AG10803 (cell line): ENCODE measurements around the gene C1D.

Experiments used
- DNase-seq: peaks from one replicate; pipeline ENCODE4 v3.0.0; 2010; ENCODE audit warnings: low read depth
- H3K4me3 ChIP-seq: 2 replicates; pipeline ENCODE4 v1.5.1; 2011; ENCODE audit warnings: mild to moderate bottlenecking, low read length, control low read depth
- TF ChIP-seq, protein P1 (sequence below): conservative IDR thresholded peaks from 2 replicates; pipeline ENCODE4 v1.5.1; 2011; ENCODE audit warnings: mild to moderate bottlenecking, low read length, control low read depth, inconsistent platforms

C1D gene, protein sequence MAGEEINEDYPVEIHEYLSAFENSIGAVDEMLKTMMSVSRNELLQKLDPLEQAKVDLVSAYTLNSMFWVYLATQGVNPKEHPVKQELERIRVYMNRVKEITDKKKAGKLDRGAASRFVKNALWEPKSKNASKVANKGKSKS

GRCh38 chr2:68062680-68063387 lies at the start of gene C1D:
Gene C1D, minus strand, starts transcription at chr2:68063004. Its CDS starts 15,694 bp downstream, at chr2:68047310.
- TF ChIP-seq, protein P1, sequence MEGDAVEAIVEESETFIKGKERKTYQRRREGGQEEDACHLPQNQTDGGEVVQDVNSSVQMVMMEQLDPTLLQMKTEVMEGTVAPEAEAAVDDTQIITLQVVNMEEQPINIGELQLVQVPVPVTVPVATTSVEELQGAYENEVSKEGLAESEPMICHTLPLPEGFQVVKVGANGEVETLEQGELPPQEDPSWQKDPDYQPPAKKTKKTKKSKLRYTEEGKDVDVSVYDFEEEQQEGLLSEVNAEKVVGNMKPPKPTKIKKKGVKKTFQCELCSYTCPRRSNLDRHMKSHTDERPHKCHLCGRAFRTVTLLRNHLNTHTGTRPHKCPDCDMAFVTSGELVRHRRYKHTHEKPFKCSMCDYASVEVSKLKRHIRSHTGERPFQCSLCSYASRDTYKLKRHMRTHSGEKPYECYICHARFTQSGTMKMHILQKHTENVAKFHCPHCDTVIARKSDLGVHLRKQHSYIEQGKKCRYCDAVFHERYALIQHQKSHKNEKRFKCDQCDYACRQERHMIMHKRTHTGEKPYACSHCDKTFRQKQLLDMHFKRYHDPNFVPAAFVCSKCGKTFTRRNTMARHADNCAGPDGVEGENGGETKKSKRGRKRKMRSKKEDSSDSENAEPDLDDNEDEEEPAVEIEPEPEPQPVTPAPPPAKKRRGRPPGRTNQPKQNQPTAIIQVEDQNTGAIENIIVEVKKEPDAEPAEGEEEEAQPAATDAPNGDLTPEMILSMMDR, result no peak
- peak; percentile 89 for DNase-seq
- H3K4me3 ChIP-seq, result peak within 1 kb of the TSS; percentile 80

GRCh38 chr2:68110102-68110501 lies 47.3 kb upstream of the C1D start:
- no peak for DNase-seq
- H3K4me3 ChIP-seq, result no peak overlapping the region
- TF ChIP-seq, protein P1, result no peak

GRCh38 chr2:68108120-68108519 lies 45.3 kb upstream of the C1D start:
- DNase-seq, result no peak
- H3K4me3 ChIP-seq, result no peak overlapping the region
- TF ChIP-seq, protein P1, result no peak

- DNase-seq, result no peak
- TF ChIP-seq, protein P1, result no peak
- H3K4me3 ChIP-seq, result no peak overlapping the region
These were observed 44.7 kb upstream of the C1D start for GRCh38 chr2:68107475-68107874.

GRCh38 chr2:68104111-68104835 lies 41.5 kb upstream of the C1D start:
- DNase-seq, result no peak
- TF ChIP-seq, protein P1, result no peak
- no peak overlapping the region for H3K4me3 ChIP-seq

- TF ChIP-seq, protein P1, result no peak
- H3K4me3 ChIP-seq, result no peak overlapping the region
- peak; percentile 13 for DNase-seq
These were observed 40.9 kb upstream of the C1D start for GRCh38 chr2:68103709-68104055.
